HG03558 (cell line): Measurements from ENCODE around the gene NTM.
"Not testable (repeated sequence)": the region's sequence is repeated elsewhere in the genome, so short reads cannot be mapped to it uniquely, and the experiment has no call there.

Experiments used
- ATAC-seq: cut with Tn5 transposase; IDR thresholded peaks from one replicate; pipeline ENCODE4 v1.9.1; 2021; ENCODE audit warnings: moderate number of reproducible peaks; ENCODE audit not compliant: unreplicated experiment; ENCODE audit errors: extremely low read depth

NTM gene

DNA sequence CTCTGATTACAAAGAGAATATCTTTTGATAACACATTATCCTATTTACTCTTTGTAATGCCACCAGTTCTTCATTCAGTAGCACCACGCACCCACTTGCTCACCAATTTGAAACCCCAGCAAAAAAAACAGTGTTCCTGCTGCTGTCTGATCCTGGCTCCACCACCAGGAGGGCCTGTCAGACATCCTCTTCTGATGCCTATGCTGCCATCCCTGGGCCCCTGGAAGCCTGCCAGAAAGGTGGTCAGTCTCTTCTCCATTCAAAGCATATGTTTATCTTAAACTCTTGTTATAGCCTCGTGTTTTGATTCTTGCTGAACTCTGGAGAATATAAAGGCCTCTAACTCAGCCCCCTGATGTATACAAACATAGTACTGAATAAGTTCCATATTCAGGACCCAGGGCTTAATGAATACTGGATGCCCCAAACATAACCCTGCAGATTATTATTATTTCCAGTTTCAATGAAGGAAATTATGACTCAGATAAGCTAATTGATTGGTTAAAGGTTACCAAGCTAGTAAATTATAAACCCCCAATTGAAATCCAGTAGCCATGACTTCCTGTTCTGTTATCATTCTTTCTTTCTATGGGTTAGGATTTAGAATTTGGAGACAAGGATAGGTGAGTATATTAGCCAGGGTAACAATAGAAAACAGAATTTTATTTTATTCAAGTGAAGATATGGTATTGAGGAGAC lies 116.7 kb downstream of the NTM start:
- no peak for ATAC-seq

DNA sequence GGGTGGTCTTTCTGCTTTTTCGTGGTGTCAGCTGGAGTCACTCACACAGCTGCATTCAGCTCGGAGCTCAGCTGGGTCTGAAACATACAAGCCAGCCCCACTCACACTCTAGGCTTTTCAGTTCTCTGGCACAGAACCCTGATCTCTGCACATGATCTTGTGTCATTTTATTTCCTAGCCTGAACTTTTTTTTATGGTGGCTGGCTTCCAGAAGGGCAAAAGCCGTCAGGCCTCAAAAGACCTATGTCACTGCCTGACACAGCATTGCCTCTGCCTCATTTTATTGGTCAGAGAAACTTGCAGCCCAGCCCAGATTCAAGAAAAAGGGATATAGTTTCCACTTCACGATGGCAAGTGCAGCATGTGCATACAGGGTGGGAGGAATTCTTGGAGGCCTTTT lies 117.8 kb downstream of the NTM start:
- ATAC-seq = no peak

DNA sequence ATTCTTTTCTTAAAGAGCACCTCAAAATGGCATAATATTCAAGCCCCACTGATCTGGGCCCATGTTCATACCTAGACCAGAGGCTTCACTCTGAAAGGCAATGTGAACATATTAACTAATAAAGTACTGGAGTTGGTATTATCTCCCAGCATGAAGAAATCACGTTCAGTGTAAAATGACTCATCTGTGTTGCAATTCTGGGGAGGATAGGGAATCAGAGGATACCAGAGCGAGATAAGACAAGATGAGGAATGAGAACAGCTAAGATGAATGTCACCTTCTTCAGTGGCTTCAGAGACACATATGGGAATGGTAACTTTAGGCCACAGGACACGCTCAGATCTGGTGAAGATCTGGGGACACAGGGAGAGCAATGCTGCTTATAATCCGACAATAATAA lies 121.1 kb downstream of the NTM start:
- ATAC-seq = no peak

DNA sequence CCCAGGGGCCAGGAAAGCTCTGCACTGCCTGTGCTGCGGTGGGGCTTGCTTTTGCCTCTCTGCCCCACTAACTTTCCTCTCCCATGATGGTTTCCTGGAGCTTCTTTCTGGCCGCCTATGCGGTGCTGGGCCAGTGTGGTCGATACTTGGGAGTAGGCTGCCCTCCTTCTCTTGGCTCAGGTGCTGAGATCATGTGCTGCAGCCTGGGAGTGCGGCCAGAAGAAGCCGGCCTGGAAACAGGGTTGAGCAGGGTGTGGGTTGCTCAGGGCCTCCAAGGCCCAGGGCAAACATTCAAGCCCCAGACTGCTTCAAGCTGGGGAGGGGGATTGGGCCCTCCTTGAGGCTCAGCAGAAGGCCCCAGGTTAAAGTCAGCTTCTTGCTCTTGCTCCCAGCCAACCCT lies 125.0 kb downstream of the NTM start:
- ATAC-seq = no peak

- ATAC-seq = not testable (repeated sequence)
Observed at GRCh38 chr11:131497686-131498085, 127.3 kb downstream of the NTM start.

GRCh38 chr11:131498631-131499160 lies 128.3 kb downstream of the NTM start:
- ATAC-seq = no peak

- no peak for ATAC-seq
Observed at GRCh38 chr11:131499199-131499598, 128.8 kb downstream of the NTM start.

- no peak for ATAC-seq
Observed at GRCh38 chr11:131503017-131503416, 132.6 kb downstream of the NTM start.

GRCh38 chr11:131504199-131504949 lies 134.0 kb downstream of the NTM start:
- ATAC-seq = no peak

GRCh38 chr11:131506348-131506747 lies 135.9 kb downstream of the NTM start:
- ATAC-seq = no peak

DNA sequence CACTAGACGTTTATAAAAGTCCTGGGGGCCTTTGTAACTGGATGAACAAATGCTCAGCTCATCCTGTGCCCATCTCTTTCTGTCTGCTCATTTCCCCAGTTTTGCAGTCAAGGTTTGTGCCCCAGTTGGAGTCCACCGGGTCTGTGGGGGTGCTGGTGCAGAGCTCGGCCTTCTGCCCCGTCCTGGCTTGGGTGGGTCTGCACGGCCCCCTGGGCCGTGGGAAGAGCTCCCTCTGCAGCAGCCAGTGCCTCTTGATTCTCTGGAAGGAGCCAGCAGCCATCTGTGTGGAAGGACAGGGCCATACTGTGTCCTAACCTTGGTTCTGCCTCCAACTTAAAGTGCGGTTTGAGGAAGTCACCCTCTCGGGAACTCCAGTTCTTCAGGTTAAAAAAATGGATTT lies 140.2 kb downstream of the NTM start:
- ATAC-seq = no peak

GRCh38 chr11:131511794-131512193 lies 141.4 kb downstream of the NTM start:
- ATAC-seq = no peak

DNA sequence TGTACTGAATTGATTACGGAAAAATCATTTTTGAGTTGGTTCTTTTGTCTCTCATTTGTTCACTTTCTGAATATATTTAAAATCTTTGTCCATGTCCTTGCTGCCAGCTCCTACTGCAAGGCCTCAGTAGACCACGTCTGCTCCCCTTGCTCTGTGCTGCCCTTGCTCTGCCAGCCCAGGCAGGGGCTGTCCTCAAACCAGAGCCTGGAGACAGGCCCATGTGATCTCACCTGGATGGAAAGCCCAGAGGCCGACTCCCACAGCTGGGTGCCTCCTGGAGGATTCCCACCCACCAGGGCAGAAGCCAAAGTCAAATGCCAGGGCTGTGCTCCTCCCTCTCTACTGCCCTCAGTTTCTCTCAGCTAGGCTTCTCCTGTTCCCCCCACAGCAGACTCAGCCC lies 141.8 kb downstream of the NTM start:
- no peak for ATAC-seq

DNA sequence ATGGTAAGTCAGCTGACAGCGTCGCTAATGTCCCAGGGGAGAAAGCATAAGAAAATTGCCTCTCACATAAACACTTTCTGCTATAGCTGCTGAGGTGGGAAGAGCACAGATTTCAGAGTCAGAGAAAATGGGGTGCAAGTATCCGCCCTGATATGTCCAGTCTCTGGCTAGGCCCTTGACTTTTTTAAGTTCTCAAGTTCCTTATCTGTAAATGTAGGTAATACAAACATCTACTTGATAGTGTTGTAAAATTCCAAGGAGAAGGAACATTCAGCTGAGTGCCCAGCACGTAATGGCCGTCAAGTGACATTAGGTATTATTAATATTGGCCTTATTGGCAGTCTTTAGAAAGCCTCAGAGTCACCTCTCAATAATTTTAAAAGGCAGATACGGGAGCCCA lies 143.6 kb downstream of the NTM start:
- no peak for ATAC-seq

GRCh38 chr11:131518305-131518838 lies 148.0 kb downstream of the NTM start:
- ATAC-seq = no peak

- no peak for ATAC-seq
Observed at GRCh38 chr11:131522851-131523250, 152.4 kb downstream of the NTM start.

DNA sequence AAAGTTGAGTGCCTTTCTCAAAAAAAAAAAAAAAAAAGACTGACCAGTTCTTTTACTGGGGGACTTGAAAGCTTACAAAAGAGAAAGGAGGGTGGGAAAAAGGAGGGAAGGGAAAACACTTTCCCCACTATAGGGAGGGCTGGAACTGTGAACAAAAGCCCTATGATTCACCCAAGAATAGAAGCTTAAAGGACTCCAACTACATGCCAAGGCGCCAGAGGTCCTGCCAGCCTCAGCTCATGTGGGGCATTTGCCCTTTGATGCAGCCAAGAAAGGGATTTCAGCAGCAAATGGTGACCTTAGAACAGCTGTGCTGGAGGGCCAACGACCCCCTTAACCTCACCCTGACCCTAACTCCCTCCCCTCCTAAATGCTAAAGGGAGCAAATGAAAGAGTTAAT lies 160.0 kb downstream of the NTM start:
- no peak for ATAC-seq

DNA sequence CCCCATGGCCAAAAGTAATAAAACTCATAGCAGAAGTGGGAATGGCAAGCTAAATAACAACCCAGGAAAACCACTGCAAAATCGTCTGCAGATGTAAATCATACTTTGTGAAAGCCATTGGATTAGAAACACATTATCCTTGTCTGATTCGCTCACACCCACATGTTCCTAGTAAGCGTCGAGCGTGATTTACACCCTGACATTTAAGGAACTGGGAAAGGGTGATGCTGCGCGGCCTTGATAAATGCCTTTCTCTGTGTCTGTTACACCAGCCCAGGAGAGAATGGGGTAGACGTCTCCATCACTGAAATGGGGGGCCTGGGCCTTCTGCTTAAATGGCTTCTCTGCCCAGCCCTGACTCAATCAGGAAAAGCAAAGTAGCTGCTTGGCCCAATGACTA lies 162.7 kb downstream of the NTM start:
- ATAC-seq = no peak

DNA sequence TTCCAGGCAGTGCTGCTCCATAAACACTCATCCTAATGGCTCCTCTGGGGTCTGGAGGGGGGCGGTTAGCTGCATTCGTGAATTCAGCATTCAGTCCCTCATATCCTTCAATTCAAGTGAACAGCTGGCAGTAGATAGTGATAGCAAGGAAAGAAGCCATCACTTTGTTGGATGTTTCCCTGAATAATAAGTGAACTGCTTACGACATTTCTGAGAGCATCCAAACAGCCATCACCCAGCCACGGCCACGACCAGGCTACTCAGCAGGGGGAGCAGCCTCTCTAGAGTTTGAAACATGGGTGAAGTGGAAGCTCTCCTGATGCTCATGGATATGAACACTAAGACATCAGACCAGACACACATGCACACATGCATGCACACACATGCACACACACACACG lies 163.6 kb downstream of the NTM start:
- ATAC-seq = no peak

DNA sequence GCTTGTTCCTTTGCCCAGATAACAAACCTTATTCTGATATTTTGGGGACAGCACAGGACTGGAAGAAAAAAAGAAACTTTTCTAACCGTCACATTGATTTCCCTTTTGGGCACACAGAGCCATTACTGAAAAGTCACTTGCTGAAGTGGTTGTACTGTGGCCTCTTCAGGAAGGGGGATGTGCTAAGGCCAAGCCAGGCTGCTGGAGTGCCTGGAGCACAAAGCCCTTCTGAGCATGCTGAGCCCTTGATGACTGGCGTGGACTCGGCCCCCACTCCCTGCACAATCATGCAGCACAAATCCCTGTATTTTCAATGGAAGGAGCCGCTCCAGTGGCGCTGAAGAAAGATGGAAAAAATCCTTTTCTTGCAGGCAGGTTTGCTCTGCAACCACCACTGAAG lies 164.2 kb downstream of the NTM start:
- no peak for ATAC-seq

GRCh38 chr11:131536159-131536558 lies 165.7 kb downstream of the NTM start:
- ATAC-seq = no peak
